Measurements from ENCODE around the gene PRKCZ.

The PRKCZ gene

GRCh38 chr1:2214541-2215241 lies 164.5 kb downstream of the PRKCZ start:
- DNase-seq, result no peak

GRCh38 chr1:2215329-2215728 lies 165.1 kb downstream of the PRKCZ start:
- DNase-seq, result no peak

GRCh38 chr1:2215909-2216766 lies 165.9 kb downstream of the PRKCZ start:
- no peak for DNase-seq

GRCh38 chr1:2216767-2217058 lies 166.5 kb downstream of the PRKCZ start:
- no peak for DNase-seq

GRCh38 chr1:2221271-2221670 lies 171.1 kb downstream of the PRKCZ start:
- DNase-seq, result no peak

- no peak for DNase-seq
These were observed 174.0 kb downstream of the PRKCZ start for GRCh38 chr1:2224170-2224584.

- no peak for DNase-seq
These were observed 174.6 kb downstream of the PRKCZ start for GRCh38 chr1:2224631-2225428.

GRCh38 chr1:2226525-2227345 lies 176.5 kb downstream of the PRKCZ start:
- DNase-seq, result no peak

- DNase-seq, result peak; percentile 97
These were observed 177.3 kb downstream of the PRKCZ start for GRCh38 chr1:2227346-2228156.

GRCh38 chr1:2228157-2228594 lies 178.0 kb downstream of the PRKCZ start, which contains the start of gene SKI:
TSS of gene SKI (plus strand) at chr1:2228319. CDS start at chr1:2228767, 448 bp downstream.
- DNase-seq, result no peak

- DNase-seq, result no peak
These were observed 178.5 kb downstream of the PRKCZ start for GRCh38 chr1:2228694-2229036.

GRCh38 chr1:2229037-2229864 lies 179.0 kb downstream of the PRKCZ start:
- peak; percentile 46 for DNase-seq

GRCh38 chr1:2229911-2230731 lies 179.9 kb downstream of the PRKCZ start:
- no peak for DNase-seq

GRCh38 chr1:2230781-2231531 lies 180.7 kb downstream of the PRKCZ start:
- no peak for DNase-seq

GRCh38 chr1:2231532-2232254 lies 181.5 kb downstream of the PRKCZ start:
- DNase-seq, result peak; percentile 83

GRCh38 chr1:2232255-2232915 lies 182.2 kb downstream of the PRKCZ start:
- no peak for DNase-seq

- no peak for DNase-seq
These were observed 182.8 kb downstream of the PRKCZ start for GRCh38 chr1:2232916-2233438.

- DNase-seq, result no peak
These were observed 183.3 kb downstream of the PRKCZ start for GRCh38 chr1:2233468-2233867.
